ENCODE results near the gene MRPL1. TPM values are rescaled to one million over a fixed set of nuclear protein-coding genes. Genes with fewer than 3 reads are reported as not detected.

Gene MRPL1
- total and polyA plus RNA-seq, 9 of the 15 experiments (the other 6 are each of a cell fraction or from before 2014, with no cell fraction given) = 38.4 to 75.7 (median 63.7) TPM

DNA sequence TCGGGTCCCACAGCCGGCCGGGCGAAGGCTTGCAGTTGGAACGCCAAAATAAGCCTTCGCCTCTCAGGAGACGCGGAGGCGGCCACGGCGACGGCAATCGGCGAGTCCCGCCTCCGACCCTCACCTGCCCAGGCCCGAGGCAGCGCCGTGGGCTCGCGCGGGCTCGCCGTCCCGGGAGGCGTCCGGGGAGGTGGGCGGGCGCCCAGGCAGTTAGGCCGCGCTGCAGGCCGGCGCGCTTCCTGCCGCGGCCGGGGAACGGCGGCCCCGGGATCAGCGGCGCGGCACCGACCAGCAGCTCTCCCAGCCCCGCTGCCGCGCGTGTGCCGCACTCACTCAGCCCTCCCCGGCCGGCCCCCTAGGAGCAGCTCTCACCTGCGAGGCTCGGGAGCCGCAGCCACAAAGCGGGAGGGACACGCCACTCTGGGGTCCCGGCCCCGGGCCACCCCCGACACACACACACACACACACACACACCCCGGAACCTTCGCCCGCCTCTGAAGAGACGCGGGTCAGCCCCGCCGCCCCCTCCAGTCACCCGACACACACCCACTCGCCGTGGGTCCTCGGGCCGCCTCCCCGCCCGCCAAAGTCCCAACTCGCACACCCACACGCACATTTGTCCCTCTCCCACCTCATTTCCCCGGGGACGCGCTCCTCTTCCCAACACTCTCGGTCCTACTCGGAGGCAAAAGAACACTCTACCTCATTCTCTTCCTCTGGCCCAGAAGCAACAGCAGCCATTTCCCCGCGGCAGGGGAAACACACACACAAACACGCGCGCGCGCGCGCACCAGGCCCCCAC is 43.8 kb upstream of the MRPL1 start, which contains the start of gene CNOT6L (continued):
- no peak for TF ChIP-seq NFE2L1 (tag; IDR thresholded peaks at IDR 0.05; ENCODE audit: borderline replicate concordance, low read depth)
- no peak for TF ChIP-seq TAF15 (IDR thresholded peaks at IDR 0.05; ENCODE audit: low read depth, low read length)
- TF ChIP-seq, protein P1, sequence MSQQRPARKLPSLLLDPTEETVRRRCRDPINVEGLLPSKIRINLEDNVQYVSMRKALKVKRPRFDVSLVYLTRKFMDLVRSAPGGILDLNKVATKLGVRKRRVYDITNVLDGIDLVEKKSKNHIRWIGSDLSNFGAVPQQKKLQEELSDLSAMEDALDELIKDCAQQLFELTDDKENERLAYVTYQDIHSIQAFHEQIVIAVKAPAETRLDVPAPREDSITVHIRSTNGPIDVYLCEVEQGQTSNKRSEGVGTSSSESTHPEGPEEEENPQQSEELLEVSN (IDR thresholded peaks at IDR 0.05; ENCODE audit: borderline replicate concordance in 1 of 2, extremely low read depth in 1 of 2, insufficient read depth in 1 of 2, insufficient read length in 1 of 2, low read depth in 1 of 2, low read length in 1 of 2, poor library complexity in 1 of 2, severe bottlenecking in 1 of 2) = peak in 1 of 2 experiments; percentile 62
- TF ChIP-seq ZNF707 (CRISPR knock-in tag; conservative IDR thresholded peaks at IDR 0.05) = no peak
- peak; percentile 42 for TF ChIP-seq FIP1L1 (IDR thresholded peaks at IDR 0.05; ENCODE audit: low read depth, low read length, poor library complexity, severe bottlenecking)
- TF ChIP-seq OTX1 (CRISPR knock-in tag; IDR thresholded peaks at IDR 0.05) = peak; percentile 87
- no peak for TF ChIP-seq ZNF785 (CRISPR knock-in tag; IDR thresholded peaks at IDR 0.05)
- TF ChIP-seq SREBF1 (IDR thresholded peaks at IDR 0.05; ENCODE audit: borderline replicate concordance, low read depth, low read length) = no peak
- no peak for TF ChIP-seq GTF2E2 (tag; IDR thresholded peaks at IDR 0.05)
- TF ChIP-seq TEAD2 (tag; IDR thresholded peaks at IDR 0.05) = no peak
- 0 out of 2 replicates have a peak, but pooled peaks have one; percentile 22 for TF ChIP-seq DPF2 (IDR thresholded peaks at IDR 0.05)
- TF ChIP-seq THAP12 (CRISPR knock-in tag; IDR thresholded peaks at IDR 0.05) = peak; percentile 65; the same call in 1 of the 2 replicates
- TF ChIP-seq NR2C2 (CRISPR knock-in tag; IDR thresholded peaks at IDR 0.05) = no peak
- TF ChIP-seq NR2C2 (tag; IDR thresholded peaks at IDR 0.05) = no peak
- no peak for TF ChIP-seq ZNF121 (CRISPR knock-in tag; conservative IDR thresholded peaks at IDR 0.05)
- peak; percentile 43; the same call in 1 of the 2 replicates for TF ChIP-seq EP400 (IDR thresholded peaks at IDR 0.05)
- TF ChIP-seq PTRF (tag; IDR thresholded peaks at IDR 0.05) = no peak
- no peak for TF ChIP-seq EP300 (IDR thresholded peaks at IDR 0.05; ENCODE audit: low read length)
- peak in 1 of 2 experiments; percentile 67; a peak in 2 of 4 replicates for TF ChIP-seq HDAC1 (IDR thresholded peaks at IDR 0.05)
- TF ChIP-seq GTF2F1 (IDR thresholded peaks at IDR 0.05; ENCODE audit: low read depth, low read length) = no peak
- TF ChIP-seq ILF3 (IDR thresholded peaks at IDR 0.05; ENCODE audit: borderline replicate concordance) = peak; percentile 52; the same call in 1 of the 2 replicates
- TF ChIP-seq ZNF507 (tag; conservative IDR thresholded peaks at IDR 0.05) = no peak
- no peak for TF ChIP-seq NFYB (IDR thresholded peaks at IDR 0.05; ENCODE audit: extremely low read depth, insufficient read length)
- TF ChIP-seq ZNF79 (CRISPR knock-in tag; IDR thresholded peaks at IDR 0.05; ENCODE audit: low read depth) = no peak
- TF ChIP-seq CEBPB (tag; IDR thresholded peaks at IDR 0.05) = no peak
- no peak for TF ChIP-seq RBM14 (IDR thresholded peaks at IDR 0.05; ENCODE audit: borderline replicate concordance, insufficient read depth, low read depth, low read length)

All from K562 (cell line).